Fibroblast of lung (primary cell): Measurements from ENCODE around the gene FCER2. TPM values are rescaled to one million over a fixed set of nuclear protein-coding genes. Genes with fewer than 3 reads are reported as not detected.

ENCODE experiments used
- DNase-seq, 2 donors: peaks; one replicate each; pipeline versions ENCODE4 v3.0.0 to v3.0.0-alpha.2; 2010; ENCODE audit warnings: low read depth in 2 of 2
- H2AFZ ChIP-seq: 2 replicates; pipeline ENCODE4 v1.5.1; 2012; ENCODE audit warnings: low read length, control low read depth, inconsistent platforms
- H3K27ac ChIP-seq: 2 replicates; pipeline ENCODE4 v1.5.1; 2011; ENCODE audit warnings: low read length, control low read depth; ENCODE audit not compliant: insufficient read depth
- H3K27me3 ChIP-seq: 2 replicates; pipeline ENCODE4 v1.5.1; 2011; ENCODE audit warnings: mild to moderate bottlenecking, low read length; ENCODE audit not compliant: control insufficient read depth, insufficient read depth
- H3K36me3 ChIP-seq: 2 replicates; pipeline ENCODE4 v1.5.1; 2011; ENCODE audit warnings: low read length; ENCODE audit not compliant: control insufficient read depth, insufficient read depth
- H3K4me1 ChIP-seq: 2 replicates; pipeline ENCODE4 v1.5.1; 2011; ENCODE audit warnings: low read length; ENCODE audit not compliant: control insufficient read depth, insufficient read depth; ENCODE audit errors: extremely low read depth
- H3K4me2 ChIP-seq: 2 replicates; pipeline ENCODE4 v1.5.1; 2011; ENCODE audit warnings: low read length, control low read depth; ENCODE audit not compliant: insufficient read depth; ENCODE audit errors: extremely low read depth
- H3K4me3 ChIP-seq, 4 experiments: fragments of 200-600 bp in 1 of 4; sonication (generic) in 1 of 4; replicated peaks in 1 of 4; 2 replicates each; pipeline ENCODE4 v1.5.1; 2011 to 2016; ENCODE audit warnings: low read length in 4 of 4, low read depth in 3 of 4, mild to moderate bottlenecking in 3 of 4, control low read depth in 2 of 4, inconsistent platforms in 1 of 4, mixed read lengths in 1 of 4; ENCODE audit not compliant: insufficient read depth in 1 of 4; ENCODE audit errors: control extremely low read depth in 1 of 4
- H3K79me2 ChIP-seq: 2 replicates; pipeline ENCODE4 v1.5.1; 2012; ENCODE audit warnings: mild to moderate bottlenecking, low read length, inconsistent platforms; ENCODE audit not compliant: control insufficient read depth, insufficient read depth
- H3K9ac ChIP-seq: 2 replicates; pipeline ENCODE4 v1.5.1; 2011; ENCODE audit warnings: mild to moderate bottlenecking, low read length, control low read depth; ENCODE audit not compliant: insufficient read depth
- H3K9me3 ChIP-seq: 2 replicates; pipeline ENCODE4 v1.5.1; 2012; ENCODE audit warnings: low read depth, low read length; ENCODE audit not compliant: control insufficient read depth, insufficient read depth
- H4K20me1 ChIP-seq: 2 replicates; pipeline ENCODE4 v1.5.1; 2011; ENCODE audit warnings: low read length; ENCODE audit not compliant: control insufficient read depth, insufficient read depth; ENCODE audit errors: extremely low read depth
- CTCF ChIP-seq, 2 donors: IDR thresholded peaks in 1 of 2; conservative IDR thresholded peaks in 1 of 2; 1 replicate in 1 of 2; 2 replicates in 1 of 2; pipeline ENCODE4 v1.5.1; 2011 to 2012; ENCODE audit warnings: low read length in 2 of 2, control low read depth in 1 of 2, inconsistent platforms in 1 of 2, low read depth in 1 of 2, mild to moderate bottlenecking in 1 of 2
- EZH2 ChIP-seq: IDR thresholded peaks from 2 replicates; pipeline ENCODE4 v1.5.1; 2012; ENCODE audit warnings: low read length, control low read depth, mild to moderate bottlenecking; ENCODE audit errors: missing control alignments
- polyA plus RNA-seq, 2 donors: library from polyadenylated mRNA; depleted of rRNA in 1 of 2; stranded (reverse) in 1 of 2; unstranded in 1 of 2; fragments of >200 nt; gene quantifications; 2 replicates each; pipeline ENCODE4 v1.2.1, GENCODE V29; 2011 to 2012; ENCODE audit warnings: missing spikeins in 1 of 2
- total RNA-seq: library from RNA; depleted of rRNA; stranded (reverse); fragments of >200 nt; gene quantifications from 2 replicates; pipeline ENCODE4 v1.2.1, GENCODE V29; 2014

FCER2 gene
- total and polyA plus RNA-seq, 2 donors (not counting 1 experiment from before 2014, with no cell fraction given): not detected

- Histone ChIP-seq H3K4me2 (no peak within 1 kb of the TSS), H3K36me3 (no peaks in the 10 kb centered on the region), H3K9ac (no peak within 1 kb of the TSS), H3K9me3 (no peaks in the 10 kb centered on the region), H3K27ac (no peak within 1 kb of the TSS), H3K4me3 (no peak within 1 kb of the TSS), H3K4me1 (no peaks in the 10 kb centered on the region), H2AFZ (no peak within 1 kb of the TSS), H3K79me2 (peaks cover 7% of the 10 kb centered on the region), H3K27me3 (peaks cover 2% of the 10 kb centered on the region), H4K20me1 (no peaks in the 10 kb centered on the region)
- TF ChIP-seq EZH2: no peak
- TF ChIP-seq CTCF (conservative IDR thresholded peaks at IDR 0.05 in 1 of 2, IDR thresholded peaks at IDR 0.05 in 1 of 2; ENCODE audit: low read depth in 1 of 2, low read length in 2 of 2): no peak
- DNase-seq: no peak
These were observed 25.1 kb downstream of the FCER2 start, which contains the start of gene MCEMP1 for GRCh38 chr19:7676854-7677253. Gene MCEMP1, plus strand, starts transcription at chr19:7677090. Its CDS starts 31 bp downstream, at chr19:7677121.

GRCh38 chr19:7676376-7676775 lies 25.6 kb downstream of the FCER2 start:
- Histone ChIP-seq H2AFZ (no peak overlapping the region), H3K79me2 (peaks cover 5% of the 10 kb centered on the region), H3K27me3 (peaks cover 2% of the 10 kb centered on the region), H3K9ac (no peak overlapping the region), H3K4me1 (no peaks in the 10 kb centered on the region), H3K4me2 (no peak overlapping the region), H3K36me3 (no peaks in the 10 kb centered on the region), H3K4me3 (no peak overlapping the region), H4K20me1 (no peaks in the 10 kb centered on the region), H3K27ac (no peak overlapping the region), H3K9me3 (no peaks in the 10 kb centered on the region)
- DNase-seq: no peak
- TF ChIP-seq CTCF (conservative IDR thresholded peaks at IDR 0.05 in 1 of 2, IDR thresholded peaks at IDR 0.05 in 1 of 2; ENCODE audit: low read depth in 1 of 2, low read length in 2 of 2): no peak
- TF ChIP-seq EZH2: no peak

- Histone ChIP-seq H3K4me1 (no peaks in the 10 kb centered on the region), H3K27ac (no peak overlapping the region), H3K4me2 (no peak overlapping the region), H3K4me3 (no peak overlapping the region), H3K9ac (no peak overlapping the region), H3K79me2 (no peaks in the 10 kb centered on the region), H4K20me1 (no peaks in the 10 kb centered on the region), H3K9me3 (no peaks in the 10 kb centered on the region), H3K27me3 (peaks cover 2% of the 10 kb centered on the region), H3K36me3 (no peaks in the 10 kb centered on the region), H2AFZ (no peak overlapping the region)
- no peak for TF ChIP-seq EZH2
- TF ChIP-seq CTCF (conservative IDR thresholded peaks at IDR 0.05 in 1 of 2, IDR thresholded peaks at IDR 0.05 in 1 of 2; ENCODE audit: low read depth in 1 of 2, low read length in 2 of 2): no peak
- peak; percentile 38 to 78 for DNase-seq
These were observed 27.6 kb downstream of the FCER2 start for GRCh38 chr19:7674010-7675005.
